Measurements from ENCODE around the gene FOXL3. TPM values are rescaled to one million over a fixed set of nuclear protein-coding genes. Genes with fewer than 3 reads are reported as not detected.

Gene FOXL3
- polyA plus RNA-seq, 1 experiment, result not detected

DNA sequence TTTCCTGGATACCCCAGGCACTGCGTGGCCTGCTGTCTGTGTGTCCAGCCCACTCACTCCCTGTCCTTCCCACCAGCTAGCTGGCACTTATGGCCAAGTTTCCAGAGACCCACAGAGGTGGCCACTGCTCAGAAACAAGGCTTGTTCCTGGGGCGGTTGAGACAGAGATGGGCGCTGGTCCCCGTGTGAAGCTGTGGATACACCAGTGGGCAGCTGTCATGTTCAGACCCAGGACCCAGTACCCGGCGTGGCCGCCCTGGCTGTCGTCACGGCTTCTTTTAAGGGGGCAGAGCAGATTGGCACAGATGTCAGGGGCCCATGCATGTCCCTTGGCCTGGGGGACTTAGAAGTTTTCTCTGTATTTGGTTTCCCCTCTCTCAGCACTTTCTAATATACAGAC lies 36.3 kb downstream of the FOXL3 start:
- TF ChIP-seq, protein P1, sequence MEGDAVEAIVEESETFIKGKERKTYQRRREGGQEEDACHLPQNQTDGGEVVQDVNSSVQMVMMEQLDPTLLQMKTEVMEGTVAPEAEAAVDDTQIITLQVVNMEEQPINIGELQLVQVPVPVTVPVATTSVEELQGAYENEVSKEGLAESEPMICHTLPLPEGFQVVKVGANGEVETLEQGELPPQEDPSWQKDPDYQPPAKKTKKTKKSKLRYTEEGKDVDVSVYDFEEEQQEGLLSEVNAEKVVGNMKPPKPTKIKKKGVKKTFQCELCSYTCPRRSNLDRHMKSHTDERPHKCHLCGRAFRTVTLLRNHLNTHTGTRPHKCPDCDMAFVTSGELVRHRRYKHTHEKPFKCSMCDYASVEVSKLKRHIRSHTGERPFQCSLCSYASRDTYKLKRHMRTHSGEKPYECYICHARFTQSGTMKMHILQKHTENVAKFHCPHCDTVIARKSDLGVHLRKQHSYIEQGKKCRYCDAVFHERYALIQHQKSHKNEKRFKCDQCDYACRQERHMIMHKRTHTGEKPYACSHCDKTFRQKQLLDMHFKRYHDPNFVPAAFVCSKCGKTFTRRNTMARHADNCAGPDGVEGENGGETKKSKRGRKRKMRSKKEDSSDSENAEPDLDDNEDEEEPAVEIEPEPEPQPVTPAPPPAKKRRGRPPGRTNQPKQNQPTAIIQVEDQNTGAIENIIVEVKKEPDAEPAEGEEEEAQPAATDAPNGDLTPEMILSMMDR (IDR thresholded peaks at IDR 0.05; ENCODE audit: insufficient read depth, low read depth, low read length), result no peak
- ChIA-PET CTCF (interaction anchor here (0.7 to 1.6 kb wide), 4 partner anchors 10 to 541 kb away, joined by 3 to 5 read pairs (median 3); no protein-coding TSS in a partner anchor), POLR2A (no interaction called here)
- no peak for DNase-seq (ENCODE audit: low read depth)
- Histone ChIP-seq H3K4me3 (ENCODE audit: low read depth, low read length) (no peak overlapping the region), H3K36me3 (ENCODE audit: control insufficient read depth, insufficient read depth, low read length) (no peaks in the 10 kb centered on the region), H3K27me3 (ENCODE audit: control insufficient read depth, insufficient read depth, low read length) (peaks cover 11% of the 10 kb centered on the region)

- TF ChIP-seq, protein P1 (IDR thresholded peaks at IDR 0.05; ENCODE audit: insufficient read depth, low read depth, low read length), result no peak
- CTCF ChIA-PET, result interaction anchor here (0.7 to 1.6 kb wide), 5 partner anchors 10 to 541 kb away, joined by 3 to 5 read pairs (median 3); no protein-coding TSS in a partner anchor
- Histone ChIP-seq H3K4me3 (ENCODE audit: low read depth, low read length) (no peak overlapping the region), H3K27me3 (ENCODE audit: control insufficient read depth, insufficient read depth, low read length) (peaks cover 11% of the 10 kb centered on the region), H3K36me3 (ENCODE audit: control insufficient read depth, insufficient read depth, low read length) (no peaks in the 10 kb centered on the region)
- DNase-seq (ENCODE audit: low read depth), result no peak
- POLR2A ChIA-PET, result no interaction called here
Observed at GRCh38 chr7:326809-327232, 36.9 kb downstream of the FOXL3 start.

- TF ChIP-seq, protein P1 (IDR thresholded peaks at IDR 0.05; ENCODE audit: insufficient read depth, low read depth, low read length), result no peak
- H3K27me3 ChIP-seq (ENCODE audit: control insufficient read depth, insufficient read depth, low read length), result peaks cover 11% of the 10 kb centered on the region
- DNase-seq (ENCODE audit: low read depth), result no peak
- H3K36me3 ChIP-seq (ENCODE audit: control insufficient read depth, insufficient read depth, low read length), result no peaks in the 10 kb centered on the region
- ChIA-PET POLR2A (no interaction called here), CTCF (interaction anchor here (1.0 to 1.6 kb wide), 3 partner anchors 11 to 448 kb away, joined by 3 to 5 read pairs (median 4); no protein-coding TSS in a partner anchor)
- H3K4me3 ChIP-seq (ENCODE audit: low read depth, low read length), result no peak overlapping the region
Observed at GRCh38 chr7:327233-327931, 37.4 kb downstream of the FOXL3 start.

GRCh38 chr7:327991-328702 lies 38.2 kb downstream of the FOXL3 start:
- H3K4me3 ChIP-seq (ENCODE audit: low read depth, low read length), result no peak overlapping the region
- H3K36me3 ChIP-seq (ENCODE audit: control insufficient read depth, insufficient read depth, low read length), result no peaks in the 10 kb centered on the region
- TF ChIP-seq, protein P1 (IDR thresholded peaks at IDR 0.05; ENCODE audit: insufficient read depth, low read depth, low read length), result no peak
- H3K27me3 ChIP-seq (ENCODE audit: control insufficient read depth, insufficient read depth, low read length), result peaks cover 6% of the 10 kb centered on the region
- no peak for DNase-seq (ENCODE audit: low read depth)
- POLR2A ChIA-PET, result no interaction called here
- CTCF ChIA-PET, result no interaction called here

DNA sequence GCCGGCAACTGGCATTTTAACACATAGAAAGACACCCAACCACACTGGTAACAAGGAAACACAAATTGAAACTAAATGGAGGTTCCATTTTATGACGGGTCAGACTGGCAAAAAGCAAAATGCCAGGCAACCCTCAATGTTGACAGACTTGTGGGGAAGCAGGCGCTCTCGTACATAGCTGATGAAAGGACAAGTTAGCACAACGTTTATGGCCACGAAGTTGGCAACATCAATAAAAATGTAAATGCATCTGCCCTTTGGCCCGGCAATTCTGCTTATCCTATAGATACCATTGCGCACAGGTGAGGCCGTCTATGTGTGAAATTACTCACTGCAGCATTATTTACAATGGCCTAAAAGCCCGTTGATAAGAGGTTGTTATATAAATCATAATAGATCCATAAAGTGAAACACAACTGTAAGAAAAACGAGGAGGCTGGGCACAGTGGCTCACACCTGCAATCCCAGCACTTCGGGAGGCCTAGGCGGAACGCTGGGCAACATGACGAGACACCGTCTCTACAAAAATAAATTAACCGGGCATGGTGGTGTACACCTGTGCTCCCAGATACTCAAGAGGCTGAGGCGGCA lies 39.8 kb downstream of the FOXL3 start:
- Histone ChIP-seq H3K36me3 (ENCODE audit: control insufficient read depth, insufficient read depth, low read length) (no peaks in the 10 kb centered on the region), H3K27me3 (ENCODE audit: control insufficient read depth, insufficient read depth, low read length) (peaks cover 2% of the 10 kb centered on the region; the same call in 1 of the 2 replicates), H3K4me3 (ENCODE audit: low read depth, low read length) (no peak overlapping the region)
- ChIA-PET CTCF (interaction anchor here (1.6 kb wide), 1 partner anchor 8 kb away, joined by 4 read pairs; no protein-coding TSS in a partner anchor), POLR2A (no interaction called here)
- no peak for DNase-seq (ENCODE audit: low read depth)
- TF ChIP-seq, protein P1 (IDR thresholded peaks at IDR 0.05; ENCODE audit: insufficient read depth, low read depth, low read length), result no peak
